ENCODE measurements around the gene SHB.

SHB gene

DNA sequence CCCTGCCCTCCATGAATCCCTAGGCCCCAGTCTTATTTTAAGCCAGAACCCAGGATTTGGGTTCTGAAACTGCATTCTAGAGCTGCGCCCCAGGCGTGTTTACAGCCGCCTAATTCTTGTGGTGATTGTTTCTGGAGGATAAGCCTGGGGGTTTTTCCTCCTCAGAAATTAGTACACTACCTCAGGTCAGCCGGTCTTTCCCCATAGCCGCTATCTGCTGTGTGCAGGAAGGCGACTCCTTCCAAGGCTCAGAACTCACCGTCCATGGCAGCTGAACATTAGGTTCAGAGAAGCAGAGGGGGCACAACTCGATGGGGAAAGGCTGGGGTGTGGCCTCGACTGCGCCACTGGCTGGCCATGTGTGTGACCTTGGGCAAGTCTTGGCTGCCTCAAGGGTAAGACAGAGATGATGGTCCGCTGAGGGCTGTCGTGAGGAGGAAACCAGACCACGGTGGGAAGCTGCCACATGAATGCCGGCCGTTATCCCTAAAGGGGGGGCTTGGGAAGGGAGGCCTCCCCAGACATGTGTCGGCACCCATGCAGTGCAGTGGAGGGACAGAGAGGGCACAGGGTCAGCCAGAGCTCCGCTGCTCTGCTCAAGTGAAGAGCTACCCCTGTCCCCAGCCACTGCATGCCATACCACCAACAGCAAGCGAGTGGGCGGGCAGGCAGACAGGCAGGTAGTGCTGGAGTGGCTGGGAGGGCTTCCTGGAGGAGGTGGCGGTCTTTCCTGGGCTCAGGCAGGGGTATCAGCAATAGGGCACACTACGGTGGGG lies 28.9 kb downstream of the SHB start:
- no peak for DNase-seq

DNA sequence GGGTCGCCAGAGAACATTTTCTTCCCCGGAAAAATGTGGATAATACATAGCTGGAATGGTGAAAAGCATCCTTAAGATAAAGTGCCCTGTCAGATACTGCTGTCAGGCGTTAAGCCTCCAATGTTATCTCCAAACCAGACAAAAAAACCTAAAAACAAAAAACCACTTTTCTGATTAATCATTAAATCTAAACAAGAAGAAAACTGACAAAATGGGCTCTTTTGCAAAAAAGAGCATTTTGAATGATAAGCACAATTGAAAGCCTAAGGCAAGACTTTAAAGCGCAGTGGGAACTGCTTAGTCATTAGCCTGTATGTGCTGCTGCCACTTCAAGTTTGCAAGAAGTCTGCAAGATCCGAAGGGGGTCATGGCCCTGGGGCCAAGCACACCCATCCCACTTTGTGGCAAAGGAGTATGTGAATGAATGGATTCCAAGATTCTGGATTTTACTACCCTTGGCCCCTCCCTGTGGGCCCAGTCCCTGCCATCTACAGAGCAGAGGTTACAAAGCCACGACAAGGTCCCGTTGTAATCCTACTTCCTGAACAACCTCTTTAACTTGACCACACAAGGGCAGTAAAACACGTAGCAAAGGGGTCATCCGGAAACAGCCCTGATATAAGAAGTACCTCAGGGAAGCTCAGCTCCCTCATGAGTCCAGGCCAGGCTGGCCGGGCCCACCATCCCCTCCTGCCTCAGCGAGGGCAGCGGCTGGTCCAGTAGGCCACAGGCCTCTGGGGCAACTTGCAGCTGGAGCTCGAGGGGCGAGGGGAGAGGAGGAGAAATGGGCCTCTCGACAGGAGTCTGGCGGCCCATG lies 29.7 kb downstream of the SHB start:
- no peak for DNase-seq

DNA sequence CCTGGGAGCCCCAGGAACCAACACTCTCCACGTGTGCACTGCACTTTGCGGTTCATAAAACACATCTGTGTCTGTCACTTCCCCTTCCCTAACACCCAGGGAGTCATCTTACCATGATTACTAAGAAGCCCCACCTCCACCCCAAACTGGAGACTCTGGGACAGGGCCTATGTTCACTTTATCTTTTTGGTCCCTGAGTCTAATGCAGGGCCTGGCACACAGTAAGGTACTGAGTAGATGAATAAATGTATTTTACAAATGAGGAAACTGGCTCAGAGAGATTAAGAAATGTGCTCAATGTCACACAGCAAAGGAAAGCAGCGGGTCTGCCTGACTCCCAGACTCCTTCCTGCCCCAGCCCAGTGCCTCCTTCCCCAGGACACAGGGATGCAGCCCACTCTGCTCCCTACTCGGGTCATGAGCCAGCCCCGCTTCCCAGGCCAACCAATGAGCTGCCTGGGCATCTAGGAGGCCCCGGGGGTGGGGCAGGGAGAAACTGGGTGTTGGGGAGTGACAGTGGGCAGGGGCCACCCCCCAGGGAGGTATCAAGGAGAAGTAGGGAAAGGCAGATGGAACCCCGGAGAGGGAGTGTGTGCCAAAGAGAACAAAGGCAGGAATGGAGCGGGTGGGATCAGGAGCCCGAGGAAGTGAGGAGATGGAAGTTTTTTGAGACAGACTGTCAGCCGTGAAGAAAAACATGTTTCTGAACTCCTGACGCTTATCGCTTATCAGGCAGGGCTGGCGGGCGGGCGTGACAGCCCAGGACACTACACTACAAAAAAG lies 30.5 kb downstream of the SHB start:
- DNase-seq, result no peak

DNA sequence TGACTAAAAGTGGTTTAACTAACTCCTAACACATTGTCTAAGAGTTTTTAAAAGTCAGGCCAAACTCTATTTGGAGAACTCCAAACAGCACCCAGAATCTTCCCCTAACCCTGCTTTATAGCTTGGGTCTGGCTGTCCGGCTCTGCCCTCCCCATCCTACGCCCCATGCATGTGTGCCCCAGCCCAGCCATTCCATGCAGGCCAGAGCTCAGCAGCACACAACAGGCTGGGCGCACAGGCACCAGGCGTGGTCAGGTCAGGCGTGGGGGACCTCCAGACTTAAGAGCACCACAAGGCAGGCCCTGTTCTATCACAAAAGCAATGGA lies 31.1 kb downstream of the SHB start:
- DNase-seq, result no peak

DNA sequence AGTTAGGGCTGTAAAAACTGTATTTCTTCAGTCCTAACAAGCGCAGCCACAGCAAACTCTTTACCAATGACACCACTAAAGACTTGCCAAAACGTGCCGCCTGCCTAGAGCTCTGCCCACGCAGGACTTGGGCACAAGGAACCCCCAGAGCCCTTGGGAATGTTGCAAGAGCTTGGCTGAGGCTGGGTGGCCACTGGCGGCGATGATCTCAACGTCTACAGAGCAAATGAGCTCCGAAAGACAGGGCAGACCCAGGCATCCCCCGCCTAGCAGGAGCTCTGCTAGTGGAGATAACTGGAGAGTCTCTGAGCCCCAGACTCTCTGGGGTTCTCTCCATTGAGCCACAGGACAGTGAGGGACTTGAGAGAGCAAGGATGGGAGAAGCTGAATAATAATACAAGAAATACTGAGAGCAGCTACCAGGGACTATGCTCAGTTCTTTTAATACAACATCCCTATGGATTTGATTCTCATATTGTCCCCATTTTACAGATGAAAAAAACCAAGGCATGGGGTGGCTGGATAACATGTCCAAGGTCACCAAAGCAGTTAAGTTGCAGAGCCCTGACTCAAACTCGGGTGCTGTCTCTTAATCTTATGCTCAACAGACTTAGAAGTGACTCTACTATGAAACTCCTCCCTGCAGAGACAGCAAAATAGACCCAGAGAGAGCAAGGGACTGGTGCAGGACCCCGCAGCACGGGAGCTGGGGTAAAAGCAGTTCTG lies 32.5 kb downstream of the SHB start:
- DNase-seq, result no peak

DNA sequence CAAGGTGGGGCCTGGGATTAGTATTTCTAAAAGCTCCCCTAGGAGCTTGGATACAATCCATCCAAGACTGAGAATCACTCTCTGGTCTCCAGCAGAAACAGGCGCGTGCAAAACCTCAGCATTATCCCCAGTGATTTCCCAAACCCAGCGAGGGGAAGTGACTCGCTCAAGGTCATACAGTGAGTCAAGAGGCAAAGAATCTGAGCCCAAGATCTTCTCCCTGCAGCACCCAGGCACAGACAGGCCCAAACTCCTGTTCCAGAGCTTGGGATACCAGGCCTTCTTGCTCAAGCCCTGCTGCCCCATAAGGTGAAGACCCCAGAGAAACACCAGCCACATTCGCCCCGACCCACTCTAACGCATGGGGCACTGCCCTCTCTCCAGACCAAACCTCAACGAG lies 33.2 kb downstream of the SHB start:
- DNase-seq, result no peak

DNA sequence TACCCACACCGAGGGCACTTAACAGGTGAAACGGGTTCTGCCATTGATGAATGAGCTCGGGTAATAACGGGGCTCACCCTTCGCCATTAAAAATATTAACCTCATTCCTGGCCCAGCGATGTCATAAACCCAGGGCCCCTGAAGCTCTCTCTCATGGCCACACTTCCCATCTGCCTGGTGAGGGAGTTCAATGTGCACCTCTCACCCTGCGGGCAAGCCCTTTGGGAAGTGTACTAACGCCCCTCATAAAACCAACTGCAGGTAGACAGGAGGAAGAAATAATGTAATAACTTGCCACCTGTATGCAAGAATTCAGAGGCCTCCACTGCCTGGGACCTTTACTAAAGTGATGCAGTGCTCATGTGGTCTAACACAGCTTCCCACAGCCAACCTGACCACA lies 35.1 kb downstream of the SHB start:
- DNase-seq, result no peak

DNA sequence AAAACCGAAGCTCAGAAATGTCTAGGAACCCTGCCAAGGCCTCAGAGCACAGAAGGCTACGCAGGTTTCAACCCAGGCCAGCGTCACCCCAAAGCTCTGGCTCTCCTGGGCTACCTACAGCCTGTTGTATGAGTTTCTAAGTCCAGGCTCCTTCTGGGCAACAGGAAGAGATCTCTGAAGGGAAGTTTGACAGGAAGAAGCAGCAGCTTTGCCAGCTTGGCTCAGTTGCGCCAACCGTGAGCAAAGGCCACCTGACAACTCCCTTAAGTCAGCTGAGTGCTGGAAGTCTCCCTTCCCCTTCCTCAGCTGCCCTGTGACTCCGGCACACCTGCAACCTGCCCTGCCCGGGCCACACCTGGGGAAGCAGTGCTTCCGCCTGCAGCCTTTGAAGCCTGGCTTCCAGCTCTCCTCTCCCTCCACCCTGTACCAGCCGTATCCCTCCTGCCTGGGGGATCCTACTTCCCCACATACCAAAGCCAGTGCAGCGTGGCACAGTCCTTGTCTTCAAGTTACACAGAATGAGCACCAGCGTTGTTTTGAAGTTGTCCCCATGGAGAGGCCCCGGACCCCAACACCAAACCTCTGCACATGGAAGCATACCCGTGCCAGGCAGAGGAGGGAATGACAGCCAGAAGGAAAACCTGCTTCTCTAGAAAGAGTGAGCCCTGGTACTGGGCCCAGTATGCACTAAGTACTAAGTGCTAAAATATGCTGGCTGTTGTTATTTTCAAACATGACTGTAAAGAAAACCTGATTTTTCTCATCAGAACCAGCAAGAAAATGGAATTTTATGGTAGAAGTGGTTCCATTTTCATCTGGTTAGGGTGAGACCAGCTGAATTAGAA lies 36.5 kb downstream of the SHB start:
- DNase-seq, result no peak

DNA sequence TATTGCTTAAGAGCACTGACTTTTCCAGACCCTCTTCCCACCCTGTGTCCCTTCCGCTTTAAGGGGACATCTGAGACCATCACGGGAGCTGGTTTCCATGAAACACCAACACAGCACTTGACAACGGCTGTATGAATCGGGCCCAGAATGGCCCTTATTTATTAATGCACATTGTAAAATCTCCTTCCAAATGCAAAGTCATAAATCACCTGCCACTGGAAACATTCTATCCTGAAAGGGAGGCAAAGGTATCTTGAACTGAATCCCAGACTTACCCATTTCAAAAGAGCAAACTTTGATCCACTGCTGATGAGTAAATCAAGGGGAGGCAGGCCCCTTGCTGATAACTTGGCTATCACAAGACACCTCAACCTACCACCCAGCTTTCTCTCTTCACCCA lies 37.4 kb downstream of the SHB start:
- DNase-seq, result no peak

DNA sequence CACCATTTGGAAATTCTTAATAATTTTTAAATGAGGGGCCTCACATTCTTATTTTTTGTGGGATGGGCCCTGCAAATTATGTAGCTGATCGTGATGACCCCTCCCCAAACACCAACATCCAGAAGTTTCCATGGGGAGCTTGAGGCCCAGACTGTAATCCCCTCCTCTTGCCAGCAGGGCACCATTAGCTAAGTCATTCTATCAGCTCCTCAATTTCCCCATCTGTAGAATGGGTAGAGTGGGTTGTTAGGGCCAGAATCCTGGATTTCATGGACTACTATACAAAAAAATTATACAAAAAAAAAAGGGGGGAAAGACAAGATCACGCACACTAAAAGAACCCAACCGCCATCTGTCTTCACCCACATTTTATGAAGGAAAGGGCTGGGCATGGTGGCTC lies 38.4 kb downstream of the SHB start:
- DNase-seq, result no peak

DNA sequence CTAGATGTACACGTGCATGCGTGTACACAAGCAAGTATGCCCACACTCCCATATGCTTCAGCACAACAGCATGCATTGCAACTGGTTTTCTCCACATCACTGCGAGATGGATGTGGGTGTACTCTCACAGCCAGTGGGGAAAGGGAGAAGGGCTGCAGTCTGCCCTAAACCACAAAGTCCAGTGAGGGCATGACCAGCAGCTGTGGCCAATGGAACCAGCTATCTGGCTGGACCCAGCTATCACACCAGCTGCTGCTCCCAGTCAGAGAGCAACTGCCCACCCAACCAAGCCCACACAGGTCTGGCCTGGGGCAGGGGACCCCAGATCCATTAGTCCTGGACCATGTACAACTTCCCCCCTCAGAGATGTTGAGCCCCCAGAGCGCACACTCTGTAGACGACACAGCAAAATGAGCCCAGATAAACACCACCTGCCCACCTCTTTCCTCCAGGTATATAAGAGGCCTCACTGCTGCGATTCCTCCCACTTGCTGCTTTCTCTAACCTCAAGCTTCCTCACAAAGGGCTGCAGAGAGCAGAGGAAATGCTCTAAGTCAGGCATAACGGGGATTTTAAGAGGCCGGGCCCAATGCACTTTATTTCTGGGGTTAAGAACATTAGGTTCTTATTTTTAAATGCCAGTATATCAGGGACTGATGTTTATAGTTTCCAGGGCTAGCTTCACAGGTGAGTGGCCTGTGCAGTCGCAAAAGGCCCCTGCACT lies 39.0 kb downstream of the SHB start:
- no peak for DNase-seq

DNA sequence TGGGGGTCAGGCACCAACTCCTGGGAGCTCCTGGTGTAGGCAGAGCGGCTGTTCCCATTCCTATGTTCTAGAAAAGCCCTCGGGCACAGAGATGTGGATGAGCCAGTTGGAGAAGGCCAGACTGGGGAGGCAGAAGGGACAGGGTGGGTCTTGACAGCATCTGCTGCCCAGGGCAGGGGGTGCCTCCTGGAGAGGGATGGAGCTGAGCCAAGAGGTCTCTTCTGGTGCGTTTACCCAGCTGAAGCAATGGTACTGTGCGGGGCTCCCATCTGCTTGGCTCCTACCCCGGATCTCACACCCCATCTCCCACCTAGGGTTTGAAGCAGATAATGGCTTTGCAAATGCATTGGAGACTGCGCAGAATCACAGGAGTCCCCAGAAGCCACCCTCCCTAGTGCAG lies 41.3 kb downstream of the SHB start:
- no peak for DNase-seq

DNA sequence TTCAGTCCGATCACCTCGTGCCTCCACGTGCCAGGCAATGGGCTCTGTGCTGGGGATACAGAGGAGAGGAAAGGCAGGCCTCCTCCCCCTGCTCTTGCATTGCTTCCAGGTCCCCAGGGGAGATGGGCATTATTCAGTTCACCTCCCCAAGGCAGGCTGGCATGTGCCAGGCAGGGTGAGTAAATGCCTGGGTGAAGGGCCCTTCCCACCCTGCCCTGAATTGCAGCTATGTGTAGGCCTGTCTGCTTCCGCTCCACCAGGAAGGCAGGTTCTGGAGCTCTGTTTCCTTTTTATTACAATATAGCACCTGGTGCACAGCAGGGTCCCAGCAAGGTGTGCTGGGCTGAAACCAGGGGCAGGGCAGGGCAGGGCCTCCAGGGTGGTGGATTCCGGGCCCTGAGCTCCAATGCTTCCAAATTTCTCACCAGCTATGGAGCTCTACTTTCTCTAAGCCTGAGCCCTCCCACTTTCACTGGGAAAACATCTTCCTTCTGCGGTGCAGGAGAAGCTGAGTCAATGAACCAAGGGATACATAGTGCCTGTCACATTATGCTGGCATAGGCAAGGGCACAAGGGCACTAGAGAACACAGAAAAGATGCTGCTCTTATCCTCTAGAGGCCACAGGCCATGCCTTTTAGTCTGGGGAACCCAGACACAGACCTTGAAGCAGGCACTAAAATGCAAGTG lies 42.0 kb downstream of the SHB start:
- DNase-seq, result no peak

DNA sequence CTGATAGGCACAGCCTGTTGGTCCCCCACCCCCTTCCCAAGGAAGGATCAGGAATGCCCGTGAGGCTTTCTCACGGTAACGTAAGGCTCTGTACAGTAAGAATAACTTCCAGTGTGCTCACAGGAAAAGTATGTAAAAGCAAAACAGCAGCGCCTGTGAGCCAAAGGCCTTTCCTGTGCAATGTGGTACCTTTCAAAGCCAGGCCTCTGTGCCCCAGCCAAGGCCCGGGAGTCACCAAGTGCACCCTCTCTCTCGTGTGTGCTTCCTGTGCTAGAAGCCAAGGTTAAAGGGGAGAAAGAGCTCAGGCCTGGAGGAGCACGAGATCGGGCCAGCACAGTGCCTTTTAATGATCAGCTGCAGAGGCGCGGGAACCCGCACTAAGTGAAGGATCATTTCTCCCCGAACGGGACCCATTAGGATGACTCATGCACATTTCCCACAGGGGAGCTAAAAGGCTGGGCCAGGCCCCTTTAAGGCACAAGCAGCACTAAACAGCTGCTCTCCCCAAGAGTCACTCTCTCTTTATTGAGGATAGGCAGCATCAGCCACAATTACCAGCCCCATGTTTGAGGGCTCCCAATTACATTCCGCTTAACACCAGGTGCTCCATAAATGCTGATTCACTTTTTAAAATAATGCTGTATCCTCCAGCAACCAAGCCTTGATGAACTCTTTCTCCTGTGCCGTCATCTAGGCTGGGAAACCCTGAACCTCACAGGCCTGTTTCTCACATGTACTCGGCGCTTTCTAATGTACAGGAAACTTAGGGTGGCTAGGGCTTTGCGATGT lies 42.8 kb downstream of the SHB start:
- no peak for DNase-seq

DNA sequence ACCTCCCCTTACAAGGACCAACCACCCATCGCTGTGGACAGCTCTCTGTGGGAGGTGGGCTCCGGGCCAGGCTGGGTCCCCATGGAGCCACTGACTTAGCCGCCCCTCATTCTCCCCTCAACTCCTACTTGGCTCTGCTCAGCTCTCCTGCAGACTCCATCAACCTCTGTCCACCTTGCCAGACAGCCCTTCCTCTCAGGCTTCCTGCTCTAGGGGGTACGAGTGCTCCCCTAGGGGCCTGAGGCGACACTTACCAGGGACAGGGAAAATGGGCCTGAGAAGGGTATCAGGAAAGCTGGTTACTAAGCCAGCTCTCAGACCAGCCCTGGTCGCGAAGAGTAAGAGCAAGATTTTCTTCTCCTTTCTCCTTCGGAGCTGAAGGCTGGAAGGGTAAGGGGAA lies 43.9 kb downstream of the SHB start:
- no peak for DNase-seq

DNA sequence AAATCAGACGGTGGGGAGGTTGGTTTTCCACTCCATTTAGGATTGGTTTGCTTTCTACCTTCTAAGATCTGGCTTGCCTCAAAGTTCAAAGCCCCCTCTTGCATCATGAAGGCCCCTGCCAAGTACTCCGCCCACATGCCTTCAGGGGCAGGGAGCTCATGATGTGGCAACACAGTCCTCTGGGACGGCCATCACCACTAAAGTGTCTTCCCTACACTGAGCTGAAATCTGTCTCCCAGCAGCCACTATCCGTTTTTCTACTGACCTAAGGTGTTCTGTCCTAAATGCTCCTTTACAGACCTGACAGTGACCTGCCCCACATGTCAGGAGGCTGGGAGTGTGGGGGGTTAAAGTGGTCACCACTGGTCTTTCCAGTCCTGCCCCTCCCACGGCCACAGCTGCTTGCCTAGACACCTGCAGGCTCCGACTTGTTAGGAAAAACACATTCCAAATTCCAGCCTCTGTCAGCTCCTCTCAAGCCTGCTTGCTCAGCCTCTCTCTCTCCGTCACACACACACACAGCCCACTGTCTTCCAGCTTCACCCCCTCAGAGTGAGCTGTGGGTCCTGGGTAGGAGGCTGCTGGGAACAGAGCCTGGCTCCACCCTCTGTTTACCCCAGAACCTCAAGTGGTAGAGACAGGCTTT lies 44.9 kb downstream of the SHB start:
- DNase-seq, result no peak

DNA sequence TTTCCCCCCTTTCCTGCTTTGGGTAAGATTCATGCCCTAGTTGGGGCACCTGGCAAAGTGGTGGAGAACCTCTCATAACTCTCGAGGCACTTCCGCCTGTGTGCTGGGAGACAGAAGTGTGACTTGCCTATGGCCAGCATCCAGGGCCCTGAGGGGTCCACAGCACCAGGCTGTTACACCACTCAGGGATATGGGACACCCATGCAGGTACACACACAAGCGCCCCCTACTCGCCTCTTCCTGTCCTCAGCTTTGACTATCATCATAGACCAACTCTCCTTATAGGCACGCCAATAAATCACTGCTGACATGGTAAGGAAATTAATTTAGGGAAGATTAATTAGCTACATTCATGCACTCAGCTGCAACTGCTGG lies 45.4 kb downstream of the SHB start:
- no peak for DNase-seq

DNA sequence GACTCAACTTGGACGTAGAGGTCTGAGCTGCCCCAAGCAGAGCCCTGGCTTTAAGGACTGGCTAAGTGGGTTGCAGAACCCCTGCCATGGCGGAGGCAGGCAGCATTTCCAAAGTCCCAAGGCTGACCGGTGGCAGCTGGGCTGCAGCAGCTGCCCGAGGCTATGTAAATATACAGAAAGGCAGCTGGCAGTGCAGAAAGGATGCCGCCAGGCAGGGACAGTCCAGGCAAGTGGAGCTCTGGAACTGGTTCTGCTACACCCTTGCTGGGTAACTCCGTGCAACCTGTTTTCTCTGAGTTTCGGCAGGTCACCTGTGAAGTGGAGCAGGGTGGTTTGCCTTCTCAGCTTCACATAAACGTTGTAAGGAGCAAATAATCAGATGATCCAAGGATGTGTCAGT lies 46.0 kb downstream of the SHB start:
- DNase-seq, result no peak

DNA sequence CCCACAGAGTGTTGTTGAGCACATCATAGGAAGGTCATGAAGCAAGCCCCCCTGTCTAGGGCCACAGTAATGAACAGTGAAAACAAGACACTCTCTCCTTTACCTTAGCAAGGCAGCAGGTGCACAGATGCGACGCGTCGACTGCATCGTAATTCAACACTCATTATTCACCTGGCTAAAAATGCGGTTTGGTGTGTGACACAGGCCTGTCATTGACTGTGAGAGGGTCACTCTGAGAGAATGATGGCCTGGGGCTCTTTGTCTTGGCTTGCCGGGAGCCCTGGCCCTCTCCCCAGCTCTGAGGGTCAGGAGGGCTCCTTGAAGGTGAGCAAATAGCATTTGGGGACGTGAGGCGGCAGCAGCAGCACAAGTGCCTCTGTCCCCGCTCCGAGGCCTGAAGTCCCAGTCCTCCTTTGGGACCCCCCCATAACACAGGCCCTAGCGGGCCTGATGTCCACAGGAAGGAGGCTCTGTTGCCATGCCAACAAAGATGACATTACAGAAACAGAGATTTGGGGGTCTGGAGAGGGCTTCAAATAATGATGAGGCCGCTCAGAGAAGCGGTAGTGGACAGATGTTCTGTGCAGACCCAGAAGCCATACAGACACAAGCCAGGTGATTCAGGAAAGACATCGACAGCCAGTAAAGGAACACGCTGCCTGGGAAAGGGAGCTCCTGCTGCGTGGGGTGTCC lies 46.7 kb downstream of the SHB start:
- no peak for DNase-seq

Measured in activated CD4-positive, alpha-beta T cell treated with anti-CD3 and anti-CD28 coated beads, Interleukin-10, Interleukin-2, amounts not matched to agents 100 ng/mL and 50 ng/mL, durations not matched to agents 16 hours and 8 hours (primary cell).